NCI-H1105 (cell line): ENCODE data around the gene CD226.

ENCODE experiments used
- DNase-seq: peaks from one replicate; lab custom pipeline; 2025; lab: John Stamatoyannopoulos, UW

CD226 gene

DNA sequence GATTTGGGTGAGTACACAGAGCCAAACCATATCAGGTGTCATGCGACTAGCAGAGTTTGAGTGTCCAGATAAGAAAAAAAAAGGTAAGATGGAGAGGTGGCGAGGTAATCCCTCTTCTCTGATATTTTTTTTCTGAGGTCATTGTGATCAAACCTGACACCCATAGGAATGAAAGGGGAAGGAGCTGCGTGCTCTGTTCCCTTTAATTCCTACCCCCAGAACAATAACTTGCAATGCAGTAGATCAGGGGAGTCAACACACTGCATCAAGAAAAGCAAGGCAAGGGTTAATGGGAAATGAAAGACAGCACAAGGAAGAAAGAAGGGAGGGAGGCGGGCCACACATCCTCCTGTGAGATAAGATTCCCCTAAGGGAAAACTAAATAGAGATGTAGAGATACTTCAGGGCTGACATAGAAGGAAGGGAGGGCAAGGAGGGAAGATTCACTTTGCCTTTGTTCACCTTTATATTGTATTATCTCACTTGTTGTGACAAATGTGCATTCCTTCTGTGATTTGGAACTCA, 132.8 kb downstream of the CD226 start:
- no peak for DNase-seq

DNA sequence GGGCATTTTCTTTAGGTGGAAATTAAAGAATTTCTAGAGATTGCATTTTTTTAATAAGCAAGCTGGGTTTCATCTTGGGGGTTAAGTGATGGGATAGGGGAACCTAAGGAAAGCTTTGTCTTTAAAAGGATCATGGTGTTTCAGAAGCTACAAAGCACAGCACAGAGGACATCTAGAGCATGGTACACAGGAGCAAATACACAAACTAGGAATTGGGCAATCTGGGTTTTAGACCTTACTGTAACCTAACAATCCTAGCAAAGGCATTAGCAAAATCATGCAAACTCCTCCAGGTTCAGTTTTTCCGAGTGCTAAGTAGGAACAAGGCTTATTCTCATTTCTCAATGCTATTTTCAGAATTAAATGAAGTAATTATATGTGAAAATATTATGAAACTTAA, 134.1 kb downstream of the CD226 start:
- no peak for DNase-seq

DNA sequence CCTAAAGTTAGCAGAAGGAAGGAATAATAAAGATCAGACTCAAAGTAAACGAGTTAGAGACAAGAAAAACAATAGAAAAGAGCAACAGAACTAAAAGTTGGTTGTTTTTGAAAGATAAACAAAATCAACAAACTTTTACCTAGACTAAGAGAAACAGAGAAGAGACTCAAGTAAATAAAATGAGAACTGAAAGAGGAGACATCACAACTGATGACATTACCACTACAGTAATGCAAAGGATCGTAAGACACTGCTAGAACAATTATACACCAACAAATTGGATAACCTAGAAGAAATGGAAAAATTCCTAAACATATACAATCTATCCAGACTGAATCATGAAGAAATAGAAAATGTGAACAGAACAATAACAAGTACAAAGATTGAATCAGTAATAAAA, 139.3 kb downstream of the CD226 start:
- no peak for DNase-seq

DNA sequence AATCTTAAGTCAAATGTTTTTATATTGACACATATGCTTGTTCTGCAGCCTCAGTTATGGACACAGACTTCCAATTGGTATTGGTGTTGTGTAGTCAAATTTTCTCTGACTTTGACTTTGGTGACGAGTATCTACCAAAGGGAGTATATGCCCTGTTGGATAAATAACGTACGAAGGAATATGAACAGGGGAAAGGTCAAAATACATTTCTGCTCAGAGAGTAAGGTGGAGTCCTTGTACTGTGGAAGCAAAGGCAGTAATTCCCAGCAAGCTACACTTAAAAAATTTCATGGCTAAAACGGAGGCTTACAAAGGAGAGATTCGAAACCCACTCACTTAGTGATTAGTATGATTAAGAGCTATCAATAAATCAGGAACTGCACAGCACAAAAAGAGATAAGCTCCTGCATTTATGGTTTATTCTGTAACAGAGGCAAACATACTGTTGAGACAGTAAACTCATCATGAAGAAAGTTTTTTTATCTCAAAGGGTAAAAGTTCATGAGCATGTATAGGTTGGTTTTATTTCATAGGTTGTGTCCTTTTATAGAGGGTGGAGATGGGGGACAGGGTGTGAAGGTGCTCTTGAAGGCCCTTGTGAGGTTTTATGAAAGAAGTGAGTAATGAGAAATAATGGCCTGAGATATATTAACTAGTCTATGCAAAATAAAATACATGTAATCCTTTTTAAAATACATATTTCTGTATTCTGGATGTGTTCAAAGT, 142.7 kb downstream of the CD226 start:
- no peak for DNase-seq
